Measurements from ENCODE around the gene HHATL.

The HHATL gene

GRCh38 chr3:42663581-42664437 is 38.8 kb downstream of the HHATL start:
- DNase-seq (ENCODE audit: low read depth), result no peak

GRCh38 chr3:42662813-42663535 is 39.6 kb downstream of the HHATL start:
- DNase-seq (ENCODE audit: low read depth), result no peak

GRCh38 chr3:42662037-42662812 is 40.4 kb downstream of the HHATL start:
- no peak for DNase-seq (ENCODE audit: low read depth)

- DNase-seq (ENCODE audit: low read depth), result no peak
Observed at GRCh38 chr3:42661593-42662022, 41.0 kb downstream of the HHATL start.

GRCh38 chr3:42660898-42661297 is 41.7 kb downstream of the HHATL start:
- no peak for DNase-seq (ENCODE audit: low read depth)

GRCh38 chr3:42660131-42660715 is 42.4 kb downstream of the HHATL start:
- DNase-seq (ENCODE audit: low read depth), result no peak

GRCh38 chr3:42659451-42660130 is 43.0 kb downstream of the HHATL start:
- DNase-seq (ENCODE audit: low read depth), result no peak

- DNase-seq (ENCODE audit: low read depth), result no peak
Observed at GRCh38 chr3:42658771-42659390, 43.7 kb downstream of the HHATL start.

- no peak for DNase-seq (ENCODE audit: low read depth)
Observed at GRCh38 chr3:42658091-42658770, 44.4 kb downstream of the HHATL start.

- DNase-seq (ENCODE audit: low read depth), result no peak
Observed at GRCh38 chr3:42657675-42658074, 44.9 kb downstream of the HHATL start.

- DNase-seq (ENCODE audit: low read depth), result no peak
Observed at GRCh38 chr3:42656680-42657610, 45.7 kb downstream of the HHATL start.

- DNase-seq (ENCODE audit: low read depth), result no peak
Observed at GRCh38 chr3:42655980-42656679, 46.5 kb downstream of the HHATL start.

GRCh38 chr3:42655331-42655888 is 47.2 kb downstream of the HHATL start:
- DNase-seq (ENCODE audit: low read depth), result no peak

GRCh38 chr3:42654331-42655201 is 48.0 kb downstream of the HHATL start:
- DNase-seq (ENCODE audit: low read depth), result no peak

- DNase-seq (ENCODE audit: low read depth), result no peak
Observed at GRCh38 chr3:42653560-42654330, 48.9 kb downstream of the HHATL start, which contains the start of gene ZBTB47. TSS of gene ZBTB47 (plus strand) at chr3:42653697. CDS start at chr3:42658356, 4,659 bp downstream.

GRCh38 chr3:42653303-42653559 is 49.4 kb downstream of the HHATL start:
- DNase-seq (ENCODE audit: low read depth), result no peak

Measured in T follicular helper cell (primary cell).